Dermis lymphatic vessel endothelial cell (primary cell): ENCODE data around the gene KRTAP9-6. TPM values are rescaled to one million over a fixed set of nuclear protein-coding genes. Genes with fewer than 3 reads are reported as not detected.

ENCODE experiments used
- total RNA-seq: library from RNA; depleted of rRNA; stranded (reverse); fragments of >200 nt; gene quantifications from 2 replicates; pipeline ENCODE4 v1.2.1, GENCODE V29; 2014

The KRTAP9-6 gene, protein sequence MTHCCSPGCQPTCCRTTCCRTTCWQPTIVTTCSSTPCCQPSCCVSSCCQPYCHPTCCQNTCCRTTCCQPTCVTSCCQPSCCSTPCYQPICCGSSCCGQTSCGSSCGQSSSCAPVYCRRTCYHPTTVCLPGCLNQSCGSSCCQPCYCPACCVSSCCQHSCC
- total RNA-seq = not detected in 2 replicates

DNA sequence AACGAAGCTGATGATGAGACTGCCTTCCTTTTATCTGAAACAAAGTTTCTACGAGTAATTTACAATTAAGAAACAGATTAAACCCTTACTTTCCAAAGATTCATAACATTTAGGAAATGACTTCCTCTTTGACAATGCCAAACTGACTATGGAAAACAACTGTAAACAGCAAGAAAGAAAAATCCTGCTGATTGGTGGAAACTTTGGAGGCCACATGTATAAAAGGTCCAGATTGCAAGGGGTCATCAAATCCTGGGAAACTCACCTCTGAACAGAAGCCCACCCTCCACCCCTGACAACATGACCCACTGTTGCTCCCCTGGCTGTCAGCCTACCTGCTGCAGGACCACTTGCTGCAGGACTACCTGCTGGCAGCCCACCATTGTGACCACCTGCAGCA lies at the start of gene KRTAP9-6:
KRTAP9-6 (plus strand) TSS at position 301 of the 400 bp plus-strand sequence; CDS start at position 301, 0 bp downstream.

DNA sequence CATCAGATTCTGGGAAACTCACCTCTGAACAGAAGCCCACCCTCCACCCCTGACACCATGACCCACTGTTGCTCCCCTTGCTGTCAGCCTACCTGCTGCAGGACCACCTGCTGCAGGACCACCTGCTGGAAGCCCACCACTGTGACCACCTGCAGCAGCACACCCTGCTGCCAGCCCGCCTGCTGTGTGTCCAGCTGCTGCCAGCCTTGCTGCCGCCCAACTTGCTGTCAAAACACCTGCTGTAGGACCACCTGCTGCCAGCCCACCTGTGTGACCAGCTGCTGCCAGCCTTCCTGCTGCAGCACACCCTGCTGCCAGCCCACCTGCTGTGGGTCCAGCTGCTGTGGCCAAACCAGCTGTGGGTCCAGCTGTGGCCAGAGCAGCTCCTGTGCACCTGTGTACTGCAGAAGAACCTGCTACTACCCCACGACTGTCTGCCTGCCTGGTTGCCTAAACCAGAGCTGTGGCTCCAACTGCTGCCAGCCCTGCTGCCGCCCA lies 38.5 kb upstream of the KRTAP9-6 start, which contains the start of gene KRTAP9-2:
KRTAP9-2 (plus strand) TSS at position 51 of the 498 bp plus-strand sequence; CDS start at position 58, 7 bp downstream.

DNA sequence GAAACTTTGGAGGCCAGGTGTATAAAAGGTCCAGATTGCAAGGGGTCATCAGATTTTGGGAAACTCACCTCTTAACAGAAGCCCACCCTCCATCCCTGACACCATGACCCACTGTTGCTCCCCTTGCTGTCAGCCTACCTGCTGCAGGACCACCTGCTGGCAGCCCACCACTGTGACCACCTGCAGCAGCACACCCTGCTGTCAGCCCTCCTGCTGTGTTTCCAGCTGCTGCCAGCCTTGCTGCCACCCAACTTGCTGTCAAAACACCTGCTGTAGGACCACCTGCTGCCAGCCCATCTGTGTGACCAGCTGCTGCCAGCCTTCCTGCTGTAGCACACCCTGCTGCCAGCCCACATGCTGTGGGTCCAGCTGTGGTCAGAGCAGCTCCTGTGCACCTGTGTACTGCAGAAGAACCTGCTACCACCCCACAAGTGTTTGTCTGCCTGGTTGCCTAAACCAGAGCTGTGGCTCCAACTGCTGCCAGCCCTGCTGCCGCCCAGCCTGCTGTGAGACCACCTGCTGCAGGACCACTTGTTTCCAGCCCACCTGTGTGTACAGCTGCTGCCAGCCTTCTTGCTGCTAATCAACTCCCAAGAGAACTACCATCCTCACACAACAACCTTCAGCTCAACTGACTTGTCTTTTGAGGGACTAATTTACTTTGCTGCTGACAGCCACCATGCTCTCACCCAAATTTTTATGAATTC lies 32.6 kb upstream of the KRTAP9-6 start, which contains the start of gene KRTAP9-3:
KRTAP9-3 (plus strand) TSS at position 51 of the 707 bp plus-strand sequence; CDS start at position 104, 53 bp downstream.

GRCh38 chr17:41237949-41238437 lies 27.2 kb upstream of the KRTAP9-6 start, which contains the start of gene KRTAP9-8:
KRTAP9-8 (plus strand) TSS chr17:41237999; CDS start chr17:41238052, 53 bp downstream.

DNA sequence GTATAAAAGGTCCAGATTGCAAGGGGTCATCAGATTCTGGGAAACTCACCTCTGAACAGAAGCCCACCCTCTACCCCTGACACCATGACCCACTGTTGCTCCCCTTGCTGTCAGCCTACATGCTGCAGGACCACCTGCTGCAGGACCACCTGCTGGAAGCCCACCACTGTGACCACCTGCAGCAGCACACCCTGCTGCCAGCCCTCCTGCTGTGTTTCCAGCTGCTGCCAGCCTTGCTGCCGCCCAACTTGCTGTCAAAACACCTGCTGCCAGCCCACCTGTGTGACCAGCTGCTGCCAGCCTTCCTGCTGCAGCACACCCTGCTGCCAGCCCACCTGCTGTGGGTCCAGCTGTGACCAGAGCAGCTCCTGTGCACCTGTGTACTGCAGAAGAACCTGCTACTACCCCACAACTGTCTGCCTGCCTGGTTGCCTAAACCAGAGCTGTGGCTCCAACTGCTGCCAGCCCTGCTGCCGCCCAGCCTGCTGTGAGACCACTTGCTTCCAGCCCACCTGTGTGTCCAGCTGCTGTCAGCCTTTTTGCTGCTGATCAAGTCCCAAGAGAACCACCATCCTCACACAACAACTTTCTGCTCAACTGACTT lies 15.4 kb upstream of the KRTAP9-6 start, which contains the start of gene KRTAP9-4:
KRTAP9-4 (plus strand) TSS at position 51 of the 604 bp plus-strand sequence; CDS start at position 85, 34 bp downstream.

DNA sequence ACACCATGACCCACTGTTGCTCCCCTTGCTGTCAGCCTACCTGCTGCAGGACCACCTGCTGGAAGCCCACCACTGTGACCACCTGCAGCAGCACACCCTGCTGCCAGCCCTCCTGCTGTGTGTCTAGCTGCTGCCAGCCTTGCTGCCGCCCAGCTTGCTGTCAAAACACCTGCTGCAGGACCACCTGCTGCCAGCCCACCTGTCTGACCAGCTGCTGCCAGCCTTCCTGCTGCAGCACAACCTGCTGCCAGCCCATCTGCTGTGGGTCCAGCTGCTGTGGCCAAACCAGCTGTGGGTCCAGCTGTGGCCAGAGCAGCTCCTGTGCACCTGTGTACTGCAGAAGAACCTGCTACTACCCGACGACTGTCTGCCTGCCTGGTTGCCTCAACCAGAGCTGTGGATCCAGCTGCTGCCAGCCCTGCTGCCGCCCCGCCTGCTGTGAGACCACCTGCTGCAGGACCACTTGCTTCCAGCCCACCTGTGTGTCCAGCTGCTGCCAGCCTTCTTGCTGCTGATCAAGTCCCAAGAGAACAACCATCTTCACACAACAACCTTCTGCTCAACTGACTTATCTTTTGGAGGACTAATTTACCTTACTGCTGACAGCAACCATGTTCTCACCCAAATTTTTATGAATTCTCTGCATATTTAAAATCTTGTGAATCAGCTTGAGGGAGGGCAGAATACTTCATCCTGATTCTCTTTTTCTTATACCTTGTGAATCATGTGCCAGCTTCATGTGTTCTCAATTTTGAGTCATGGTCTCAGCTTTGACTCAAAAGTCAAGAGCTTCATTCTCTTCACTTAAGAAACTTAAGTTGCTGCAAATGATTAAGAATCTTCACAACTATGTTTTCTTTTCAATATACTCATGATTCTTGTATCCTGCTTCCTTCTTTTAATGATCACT lies 9.5 kb upstream of the KRTAP9-6 start, which contains the start of gene KRTAP9-9:
KRTAP9-9 (plus strand) TSS at position 4 of the 910 bp plus-strand sequence.

GRCh38 chr17:41275648-41276190 lies 10.5 kb downstream of the KRTAP9-6 start, which contains the start of gene KRTAP9-7:
KRTAP9-7 (plus strand) TSS chr17:41275698; CDS start chr17:41275698, 0 bp downstream.

DNA sequence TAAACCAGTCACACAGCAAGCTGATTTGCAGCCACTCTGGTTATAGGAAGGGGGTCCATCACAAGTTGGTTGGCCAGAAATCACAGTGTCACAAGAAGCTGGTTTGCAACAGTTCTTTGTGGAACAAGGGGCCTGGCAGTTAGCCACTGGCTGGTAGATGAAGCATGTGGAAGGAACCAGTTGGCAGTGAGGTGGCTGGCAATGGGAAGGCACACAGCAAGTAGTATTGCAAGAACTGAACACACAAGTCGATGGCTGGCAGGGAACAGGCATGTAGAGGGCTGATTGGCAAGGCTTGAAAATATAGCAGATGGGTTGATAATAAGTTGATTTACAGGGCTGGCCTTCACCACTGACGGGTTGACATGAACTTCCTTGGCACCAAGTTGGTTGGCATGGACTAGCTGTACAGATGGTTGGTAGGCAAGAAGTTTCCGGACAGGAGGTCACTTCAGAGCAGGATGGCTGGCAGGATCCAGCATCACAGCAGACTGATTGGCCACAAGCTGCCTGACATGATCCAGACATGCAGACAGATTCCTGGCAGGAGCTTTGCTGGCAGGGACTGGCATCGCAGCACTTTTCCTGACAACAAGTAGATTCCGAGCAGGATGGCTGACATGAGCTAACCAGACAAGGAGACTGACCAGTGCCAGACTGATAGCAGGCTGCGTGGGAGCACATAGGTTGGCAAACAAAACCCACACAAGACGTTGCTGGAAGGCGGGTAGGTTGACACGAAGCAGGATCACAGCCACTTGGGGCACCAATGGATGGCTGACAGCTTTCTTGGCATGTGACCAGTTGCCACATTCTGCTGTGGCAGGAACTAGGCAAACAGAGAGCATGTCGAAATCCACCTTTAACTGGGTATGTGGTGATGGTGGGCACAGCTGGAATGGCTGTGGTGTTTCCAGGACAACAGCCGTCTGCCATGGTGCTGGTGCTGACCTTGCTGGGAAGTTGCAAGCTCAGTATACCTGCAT lies 37.0 kb downstream of the KRTAP9-6 start, which contains the start of gene KRTAP29-1:
KRTAP29-1 (minus strand) TSS at position 936 of the 986 bp plus-strand sequence; CDS start at position 936, 0 bp downstream.

DNA sequence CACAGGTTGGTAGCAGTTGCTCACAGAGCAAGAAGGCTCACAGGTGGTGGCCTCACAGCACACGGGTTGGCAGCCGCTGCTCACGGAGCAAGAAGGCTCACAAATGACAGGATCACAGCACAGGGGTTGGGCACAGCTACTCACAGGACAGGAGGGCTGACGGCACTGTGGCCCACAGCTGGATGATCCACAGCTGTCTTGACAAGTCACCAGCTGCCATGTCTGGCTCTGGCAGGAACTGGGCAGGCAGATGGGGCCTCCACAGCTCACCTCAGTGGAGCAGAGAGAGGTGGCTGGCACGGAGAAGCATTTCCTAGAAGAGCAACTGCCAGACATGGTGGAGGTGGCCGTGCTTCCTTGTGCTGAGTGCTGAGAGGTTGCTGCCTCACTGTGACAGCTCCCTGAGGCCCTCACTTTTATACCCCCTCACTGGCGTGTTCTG lies 43.8 kb downstream of the KRTAP9-6 start, which contains the start of gene KRTAP16-1:
KRTAP16-1 (minus strand) TSS at position 392 of the 442 bp plus-strand sequence; CDS start at position 336, 56 bp downstream.

GRCh38 chr17:41315204-41315794 lies 50.1 kb downstream of the KRTAP9-6 start, which contains the start of gene KRTAP17-1:
KRTAP17-1 (minus strand) TSS chr17:41315710; CDS start chr17:41315650, 60 bp downstream.

Other genes with a start within 250 kb of the KRTAP9-6 start
- not detected in 2 replicates for gene KRTAP1-5, start 238.2 kb upstream of the KRTAP9-6 start, total RNA-seq
- gene KRTAP1-4, start 235.2 kb upstream of the KRTAP9-6 start, total RNA-seq = not detected in 2 replicates
- not detected in 2 replicates for gene KRTAP1-3, start 230.5 kb upstream of the KRTAP9-6 start, total RNA-seq
- gene KRTAP1-1, start 223.9 kb upstream of the KRTAP9-6 start, total RNA-seq = not detected in 2 replicates
- gene KRTAP2-1, start 218.1 kb upstream of the KRTAP9-6 start, total RNA-seq = not detected in 2 replicates
- not detected in 2 replicates for gene KRTAP2-2, start 210.1 kb upstream of the KRTAP9-6 start, total RNA-seq
- not detected in 2 replicates for gene KRTAP2-3, start 205.3 kb upstream of the KRTAP9-6 start, total RNA-seq
- not detected in 2 replicates for gene KRTAP2-4, start 199.5 kb upstream of the KRTAP9-6 start, total RNA-seq
- not detected in 2 replicates for gene KRTAP4-7, start 181.2 kb upstream of the KRTAP9-6 start, total RNA-seq
- not detected in 2 replicates for gene KRTAP4-8, start 167.2 kb upstream of the KRTAP9-6 start, total RNA-seq
- gene KRTAP4-16, start 163.2 kb upstream of the KRTAP9-6 start, total RNA-seq = not detected in 2 replicates
- not detected in 2 replicates for gene KRTAP4-9, start 160.0 kb upstream of the KRTAP9-6 start, total RNA-seq
- gene KRTAP4-11, start 147.0 kb upstream of the KRTAP9-6 start, total RNA-seq = not detected in 2 replicates
- not detected in 2 replicates for gene KRTAP4-12, start 141.2 kb upstream of the KRTAP9-6 start, total RNA-seq
- gene KRTAP4-6, start 124.8 kb upstream of the KRTAP9-6 start, total RNA-seq = not detected in 2 replicates
- gene KRTAP4-5, start 115.6 kb upstream of the KRTAP9-6 start, total RNA-seq = not detected in 2 replicates
- gene KRTAP4-4, start 104.6 kb upstream of the KRTAP9-6 start, total RNA-seq = not detected in 2 replicates
- gene KRTAP4-3, start 97.2 kb upstream of the KRTAP9-6 start, total RNA-seq = not detected in 2 replicates
- not detected in 2 replicates for gene KRTAP4-2, start 87.2 kb upstream of the KRTAP9-6 start, total RNA-seq
- not detected in 2 replicates for gene KRTAP4-1, start 80.5 kb upstream of the KRTAP9-6 start, total RNA-seq
- not detected in 2 replicates for gene KRTAP9-1, start 75.5 kb upstream of the KRTAP9-6 start, total RNA-seq
- not detected in 2 replicates for gene KRTAP9-2, start 38.7 kb upstream of the KRTAP9-6 start, total RNA-seq
- not detected in 2 replicates for gene KRTAP9-3, start 32.9 kb upstream of the KRTAP9-6 start, total RNA-seq
- not detected in 2 replicates for gene KRTAP9-8, start 27.4 kb upstream of the KRTAP9-6 start, total RNA-seq
- gene KRTAP9-4, start 15.7 kb upstream of the KRTAP9-6 start, total RNA-seq = not detected in 2 replicates
- gene KRTAP9-9, start 10.0 kb upstream of the KRTAP9-6 start, total RNA-seq = not detected in 2 replicates
- not detected in 2 replicates for gene KRTAP9-7, start 10.3 kb downstream of the KRTAP9-6 start, total RNA-seq
- not detected in 2 replicates for gene KRTAP29-1, start 37.5 kb downstream of the KRTAP9-6 start, total RNA-seq
- gene KRTAP16-1, start 43.9 kb downstream of the KRTAP9-6 start, total RNA-seq = not detected in 2 replicates
- not detected in 2 replicates for gene KRTAP17-1, start 50.3 kb downstream of the KRTAP9-6 start, total RNA-seq
- not detected in 2 replicates for gene KRT33A, start 85.5 kb downstream of the KRTAP9-6 start, total RNA-seq
- not detected in 2 replicates for gene KRT33B, start 104.4 kb downstream of the KRTAP9-6 start, total RNA-seq
- not detected in 2 replicates for gene KRT34, start 116.9 kb downstream of the KRTAP9-6 start, total RNA-seq
- gene KRT31, start 132.2 kb downstream of the KRTAP9-6 start, total RNA-seq = not detected in 2 replicates
- not detected in 2 replicates for gene KRT37, start 159.2 kb downstream of the KRTAP9-6 start, total RNA-seq
- not detected in 2 replicates for gene KRT38, start 175.6 kb downstream of the KRTAP9-6 start, total RNA-seq
- not detected in 2 replicates for gene KRT32, start 202.0 kb downstream of the KRTAP9-6 start, total RNA-seq
- gene KRT35, start 215.8 kb downstream of the KRTAP9-6 start, total RNA-seq = not detected in 2 replicates
- 0.22 and 0.34 TPM in 2 replicates for gene KRT36, start 224.5 kb downstream of the KRTAP9-6 start, total RNA-seq
- not detected in 2 replicates for gene KRT13, start 240.2 kb downstream of the KRTAP9-6 start, total RNA-seq